GM12891 (cell line): Measurements from ENCODE around the gene ARHGAP8.

Experiments
- DNase-seq: peaks from one replicate; pipeline ENCODE4 v3.0.0; 2011; ENCODE audit warnings: low spot score; ENCODE audit not compliant: insufficient read length
- FAIRE-seq: peaks from 2 replicates; lab custom pipeline; 2011; peaks lifted over from hg19 to GRCh38; lab: Jason Lieb, UNC
- PAX5 ChIP-seq: IDR thresholded peaks from 2 replicates; pipeline ENCODE4 v1.6.1; 2011; ENCODE audit warnings: low read length, moderate library complexity, mild to moderate bottlenecking; ENCODE audit not compliant: insufficient read depth, severe bottlenecking
- POLR2A ChIP-seq: IDR thresholded peaks from 2 replicates; pipeline ENCODE4 v1.6.1; 2011; ENCODE audit warnings: low read depth, low read length, control low read depth
- POLR2AphosphoS5 ChIP-seq: IDR thresholded peaks from 2 replicates; pipeline ENCODE4 v1.6.1; 2011; ENCODE audit warnings: low read depth, low read length, control low read depth
- POU2F2 ChIP-seq: IDR thresholded peaks from 2 replicates; pipeline ENCODE4 v1.6.1; 2011; ENCODE audit warnings: low read depth, mild to moderate bottlenecking, control low read depth, low read length, moderate library complexity
- SPI1 ChIP-seq: IDR thresholded peaks from 2 replicates; pipeline ENCODE4 v1.6.1; 2011; ENCODE audit warnings: low read depth, low read length, control low read depth
- TAF1 ChIP-seq: IDR thresholded peaks from 2 replicates; pipeline ENCODE4 v1.6.1; 2011; ENCODE audit warnings: low read depth, low read length, control low read depth

ARHGAP8 gene

DNA sequence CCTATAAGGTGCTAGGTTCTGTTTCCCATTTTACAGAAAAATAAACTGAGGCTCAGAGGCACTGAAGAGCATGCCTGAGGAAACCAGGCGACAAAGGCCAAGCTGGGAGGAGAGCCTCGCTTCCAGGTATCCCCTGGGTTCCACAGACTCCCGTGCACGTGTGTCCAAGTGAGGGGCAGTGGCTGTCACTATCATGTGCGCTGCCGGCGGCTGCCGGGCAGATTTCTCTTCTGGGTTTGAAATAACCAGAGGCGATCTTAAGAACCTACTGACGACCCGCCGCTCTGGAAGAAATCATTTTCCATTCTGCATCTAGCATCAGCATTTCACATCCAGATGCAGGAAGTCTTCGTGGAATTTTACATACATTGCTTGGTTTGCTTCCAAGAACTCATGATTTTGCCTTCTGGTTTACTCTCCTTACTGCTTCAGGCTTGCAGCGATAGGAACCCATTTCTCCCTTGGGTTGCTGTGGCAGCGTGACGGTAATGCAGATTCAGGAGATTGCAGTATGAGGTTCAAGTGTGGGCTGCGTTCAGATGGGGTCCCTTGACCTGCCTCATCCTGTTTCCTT, 28.6 kb downstream of the ARHGAP8 start:
- TF ChIP-seq SPI1 (no peak), POLR2AphosphoS5 (no peak), POLR2A (no peak), PAX5 (no peak), POU2F2 (no peak), TAF1 (no peak)
- FAIRE-seq (no peak), DNase-seq (no peak)

DNA sequence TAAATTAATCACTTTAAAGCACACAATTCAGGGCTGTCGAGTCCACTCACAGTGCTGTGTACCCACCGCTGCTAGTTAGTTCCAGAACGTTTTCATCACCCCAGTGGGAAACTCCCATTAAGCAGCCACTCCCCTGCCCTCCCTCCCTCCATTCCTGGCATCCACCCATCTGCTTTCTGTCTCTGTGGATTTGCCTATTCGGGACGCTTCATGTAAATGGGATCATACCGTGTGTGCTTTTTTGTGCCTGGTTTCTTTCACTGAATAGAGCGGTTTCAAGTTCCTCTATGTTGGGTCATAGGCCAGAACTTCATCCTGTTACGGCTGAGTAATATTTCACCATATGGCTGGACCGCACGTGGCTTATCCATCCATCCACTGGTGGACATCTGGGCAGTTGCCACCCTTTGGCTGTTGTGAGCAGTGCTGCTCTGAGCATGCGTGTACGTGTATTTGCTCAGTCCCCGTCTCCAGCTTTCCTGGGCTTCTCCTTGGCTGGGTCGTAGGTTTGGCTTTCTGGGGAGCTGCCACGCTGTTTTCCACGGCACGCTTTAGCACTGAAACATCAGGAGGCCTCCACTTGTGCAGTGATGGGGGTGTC, 30.1 kb downstream of the ARHGAP8 start:
- DNase-seq (no peak), FAIRE-seq (no peak)

DNA sequence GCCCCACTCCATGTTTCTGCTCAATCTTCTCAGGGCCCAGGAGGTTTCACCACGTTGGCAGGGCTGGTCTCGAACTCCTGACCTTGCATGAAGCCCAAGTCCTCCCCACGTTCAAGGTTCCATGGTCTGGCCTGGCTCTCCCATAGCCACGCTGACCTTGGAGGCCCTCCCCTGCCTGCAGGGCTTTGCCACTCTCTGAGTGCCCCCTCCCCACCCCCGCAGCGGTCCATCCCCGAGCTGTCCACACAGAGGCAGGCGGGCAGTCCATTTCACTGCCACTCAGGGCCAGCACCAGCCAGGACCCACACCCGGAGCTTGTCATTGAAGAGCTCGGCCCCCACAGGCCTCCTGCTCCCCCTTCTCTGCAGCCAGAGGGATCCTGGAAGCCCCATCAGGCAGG, 30.7 kb downstream of the ARHGAP8 start:
- DNase-seq, result no peak
- no peak for FAIRE-seq
- no peak for TF ChIP-seq POLR2AphosphoS5
- no peak for TF ChIP-seq PAX5
- TF ChIP-seq POU2F2, result no peak
- no peak for TF ChIP-seq TAF1
- no peak for TF ChIP-seq POLR2A
- no peak for TF ChIP-seq SPI1

More for the DNA sequence above, 30.1 kb downstream of the ARHGAP8 start:
- TF ChIP-seq POLR2A (no peak), SPI1 (no peak), POLR2AphosphoS5 (no peak), POU2F2 (no peak), TAF1 (no peak), PAX5 (no peak)

DNA sequence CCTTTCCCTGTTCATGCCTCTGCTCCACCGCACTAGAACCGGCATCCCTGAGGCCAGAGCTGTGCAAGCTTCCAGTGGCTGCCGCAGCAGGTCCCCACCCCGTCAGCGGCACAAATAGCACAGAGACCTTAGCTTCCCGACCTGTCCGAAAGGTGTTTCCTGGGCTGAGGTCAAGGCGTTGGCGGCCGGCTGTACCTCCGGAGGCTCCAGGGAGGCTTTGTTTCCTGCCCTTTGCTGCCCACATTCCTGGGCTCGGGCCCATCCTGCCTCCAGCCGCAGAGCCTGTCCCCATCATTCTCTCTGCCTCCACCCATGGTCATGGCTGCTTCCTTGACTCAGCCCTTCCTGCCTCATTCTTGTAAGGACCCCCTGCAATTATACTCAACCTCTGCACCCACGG, 31.2 kb downstream of the ARHGAP8 start:
- no peak for DNase-seq
- no peak for FAIRE-seq
- TF ChIP-seq TAF1 (no peak), POLR2A (no peak), SPI1 (no peak), POLR2AphosphoS5 (no peak), PAX5 (no peak), POU2F2 (no peak)

DNA sequence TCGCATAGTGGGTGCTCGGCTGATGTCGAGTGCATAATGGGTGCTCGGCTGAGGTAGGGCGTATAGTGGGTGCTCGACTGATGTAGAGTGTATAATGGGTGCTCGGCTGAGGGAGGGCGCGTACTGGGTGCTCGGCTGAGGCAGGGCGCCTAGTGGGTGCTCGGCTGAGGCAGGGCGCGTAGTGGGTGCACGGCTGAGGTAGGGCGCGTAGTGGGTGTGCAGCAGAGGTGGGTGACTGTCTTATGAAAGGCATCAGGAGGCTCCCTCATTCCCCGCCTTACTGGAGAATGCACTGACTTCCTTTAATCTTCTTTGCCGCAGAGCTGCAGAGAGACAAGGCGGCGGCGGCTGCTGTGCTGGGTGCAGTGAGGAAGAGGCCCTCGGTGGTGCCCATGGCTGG, 33.8 kb downstream of the ARHGAP8 start:
- TF ChIP-seq POLR2AphosphoS5 (no peak), POU2F2 (no peak), POLR2A (no peak), PAX5 (no peak), TAF1 (no peak), SPI1 (no peak)
- FAIRE-seq (no peak), DNase-seq (no peak)

DNA sequence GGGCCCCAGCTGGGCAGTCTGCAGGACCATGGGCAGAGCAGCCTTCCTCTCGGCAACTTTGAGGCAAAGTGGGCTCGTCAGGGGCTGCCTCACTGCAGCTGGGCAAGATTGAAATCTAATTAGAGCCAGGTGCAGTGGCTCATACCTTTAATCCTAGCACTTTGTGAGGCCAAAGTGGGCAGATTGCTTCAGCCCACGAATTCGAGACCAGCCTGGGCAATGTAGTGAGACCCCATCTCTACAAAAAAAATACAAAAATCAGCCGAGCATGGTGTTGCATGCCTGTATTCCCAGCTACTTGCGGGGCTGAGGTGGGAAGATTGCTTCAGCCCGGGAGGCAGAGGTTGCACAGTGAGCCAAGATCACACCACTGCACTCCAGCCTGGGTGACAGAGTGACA, 34.2 kb downstream of the ARHGAP8 start:
- no peak for TF ChIP-seq PAX5
- TF ChIP-seq POLR2AphosphoS5, result no peak
- no peak for TF ChIP-seq POLR2A
- no peak for TF ChIP-seq SPI1
- TF ChIP-seq POU2F2, result no peak
- no peak for TF ChIP-seq TAF1
- no peak for FAIRE-seq
- DNase-seq, result no peak

DNA sequence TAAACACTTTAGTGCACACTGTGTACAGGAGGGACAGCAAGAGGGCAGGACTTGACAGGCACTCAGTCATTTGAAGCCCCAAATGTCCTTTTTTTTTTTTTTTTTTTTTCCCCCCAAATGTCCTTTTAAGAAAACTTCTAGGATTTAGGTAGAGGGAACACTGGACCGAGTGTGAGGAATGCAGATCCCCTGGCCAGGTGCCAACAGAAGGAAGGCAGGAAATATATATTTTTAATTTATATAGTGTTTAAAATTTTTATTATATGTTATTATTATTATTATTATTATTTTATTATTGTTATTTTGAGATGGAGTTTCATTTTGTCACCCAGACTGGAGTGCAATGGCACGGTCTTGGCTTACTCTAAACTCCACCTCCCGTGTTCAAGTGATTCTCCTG, 35.5 kb downstream of the ARHGAP8 start:
- DNase-seq (no peak), FAIRE-seq (no peak)
- TF ChIP-seq POLR2A (no peak), POU2F2 (no peak), SPI1 (no peak), POLR2AphosphoS5 (no peak), PAX5 (no peak), TAF1 (no peak)

DNA sequence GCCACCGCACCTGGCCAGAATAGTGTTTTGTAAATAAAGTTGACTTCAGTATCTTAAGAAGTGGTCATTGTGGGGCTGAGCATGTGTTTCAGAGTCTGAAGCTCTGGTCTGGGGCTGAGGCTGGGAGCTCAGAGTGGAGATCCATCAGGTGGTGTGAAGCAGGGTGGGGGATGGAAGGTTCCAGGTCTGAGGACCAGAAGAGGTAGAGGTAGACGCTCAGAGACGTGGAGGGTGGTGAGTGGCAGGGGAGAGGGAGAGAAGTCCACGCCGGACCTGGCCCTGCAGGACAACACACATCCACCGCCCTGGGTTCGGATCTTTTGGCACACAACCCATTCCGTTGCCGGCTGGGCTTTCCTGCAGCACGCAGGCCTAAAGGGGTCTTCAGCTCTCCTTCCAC, 40.7 kb downstream of the ARHGAP8 start:
- DNase-seq (no peak), FAIRE-seq (no peak)
- TF ChIP-seq PAX5, result no peak
- TF ChIP-seq TAF1, result no peak
- TF ChIP-seq SPI1, result no peak
- TF ChIP-seq POLR2A, result no peak
- TF ChIP-seq POLR2AphosphoS5, result no peak
- no peak for TF ChIP-seq POU2F2

DNA sequence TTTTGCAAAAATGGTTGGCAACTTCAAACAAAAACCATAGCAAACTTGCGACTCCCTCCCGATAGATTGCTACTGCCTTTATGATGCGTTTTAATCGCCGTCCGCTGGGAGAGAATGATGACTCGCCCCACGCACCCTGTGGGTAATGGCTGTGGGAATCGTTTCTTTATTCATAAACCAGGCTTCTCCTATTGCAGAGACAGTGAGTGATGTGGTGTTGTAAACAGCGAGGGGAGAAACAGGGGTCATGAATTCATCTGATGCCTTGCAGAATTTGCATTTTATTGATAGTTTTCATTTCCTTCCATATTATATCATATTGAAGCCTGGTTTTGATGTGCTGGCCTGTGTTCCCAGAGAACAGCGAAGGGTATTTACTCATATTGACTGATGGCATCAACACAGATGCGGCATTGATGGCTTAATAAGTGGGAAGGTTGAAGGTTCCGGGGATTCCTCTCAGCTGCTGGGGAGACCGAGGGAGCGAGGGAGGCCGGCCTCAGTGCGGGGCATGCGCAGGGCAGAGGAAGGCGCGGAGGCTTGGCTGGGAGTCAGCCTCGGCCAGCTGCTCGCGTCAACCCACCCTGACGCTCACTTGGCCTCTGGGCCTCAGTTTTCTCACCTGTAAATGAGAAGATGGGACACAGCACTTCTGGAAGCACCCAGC, 41.3 kb downstream of the ARHGAP8 start:
- DNase-seq (no peak), FAIRE-seq (no peak)

More for the DNA sequence above, 41.3 kb downstream of the ARHGAP8 start:
- no peak for TF ChIP-seq PAX5
- TF ChIP-seq SPI1, result no peak
- TF ChIP-seq POLR2AphosphoS5, result no peak
- no peak for TF ChIP-seq POU2F2
- TF ChIP-seq POLR2A, result no peak
- TF ChIP-seq TAF1, result no peak
